HG03066 (cell line): Measurements from ENCODE around the gene DLL3.

ENCODE experiments used
- ATAC-seq: cut with Tn5 transposase; IDR thresholded peaks from one replicate; pipeline ENCODE4 v1.9.1; 2021; ENCODE audit warnings: low read depth; ENCODE audit not compliant: unreplicated experiment

The DLL3 gene

DNA sequence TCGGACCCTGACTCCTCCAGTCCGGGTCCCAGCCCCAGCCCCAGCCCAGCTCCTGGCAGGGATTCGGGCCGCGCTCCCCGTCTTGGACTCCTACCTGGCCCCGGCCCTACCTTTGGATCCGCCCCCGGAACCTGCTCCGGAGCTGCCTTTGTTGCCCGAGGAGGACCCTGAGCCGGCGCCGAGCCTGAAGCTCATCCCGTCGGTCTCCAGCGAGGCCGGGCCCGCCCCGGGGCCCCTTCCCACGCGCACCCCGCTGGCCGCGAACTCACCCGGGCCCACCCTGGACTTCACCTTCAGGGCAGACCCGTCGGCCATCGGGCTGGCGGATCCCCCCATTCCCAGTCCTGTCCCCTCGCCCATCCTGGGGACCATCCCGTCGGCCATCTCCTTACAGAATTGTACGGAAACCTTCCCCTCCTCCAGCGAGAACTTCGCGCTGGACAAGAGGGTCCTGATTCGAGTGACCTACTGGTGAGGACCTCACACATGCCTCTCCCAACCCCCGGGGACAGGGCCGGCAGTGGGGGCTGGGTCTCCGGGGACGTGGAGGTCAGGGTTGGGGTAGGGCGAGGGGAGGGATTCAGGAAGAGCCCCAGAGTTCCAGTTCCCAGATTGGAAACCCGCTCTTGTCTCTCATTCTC is 16.9 kb downstream of the DLL3 start:
- no peak for ATAC-seq

DNA sequence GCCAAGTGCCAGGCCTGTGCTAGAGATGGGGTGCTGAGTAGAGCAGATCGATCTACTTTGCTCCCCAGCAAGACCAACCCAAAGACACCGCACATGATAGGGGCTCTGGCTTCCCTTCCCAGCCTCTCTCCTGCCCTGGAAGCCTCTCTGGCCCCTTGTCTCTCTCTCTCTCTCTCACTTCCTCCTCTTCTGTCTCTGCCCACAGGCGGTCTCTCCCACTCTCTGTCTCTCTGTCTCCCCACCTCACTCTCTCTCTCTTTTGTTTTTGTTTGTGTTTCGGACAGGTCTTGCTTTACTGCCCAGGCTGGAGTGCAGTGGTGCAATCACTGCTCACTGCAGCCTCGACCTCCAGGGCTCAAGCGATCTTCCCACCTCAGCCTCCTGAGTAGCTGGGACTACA is 17.5 kb downstream of the DLL3 start:
- ATAC-seq: no peak

DNA sequence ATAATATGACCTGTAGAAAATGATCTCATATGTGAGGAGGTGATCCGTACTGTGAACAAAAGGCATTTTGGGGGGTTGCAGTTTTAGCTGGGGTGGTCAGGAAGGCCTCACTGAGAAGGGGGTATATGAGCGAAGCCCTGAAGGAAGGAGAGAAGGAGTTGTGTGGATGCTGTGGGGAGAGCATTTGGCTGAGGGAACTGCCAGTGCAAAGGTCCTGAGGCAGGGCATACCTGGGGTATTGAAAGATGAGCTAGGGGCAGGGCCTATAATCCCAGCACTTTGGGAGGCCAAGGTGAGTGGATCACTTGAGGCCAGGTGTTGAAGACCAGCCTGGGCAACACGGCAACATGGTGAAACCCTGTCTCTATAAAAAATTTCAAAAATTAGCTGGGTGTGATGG is 18.7 kb downstream of the DLL3 start:
- ATAC-seq: no peak

DNA sequence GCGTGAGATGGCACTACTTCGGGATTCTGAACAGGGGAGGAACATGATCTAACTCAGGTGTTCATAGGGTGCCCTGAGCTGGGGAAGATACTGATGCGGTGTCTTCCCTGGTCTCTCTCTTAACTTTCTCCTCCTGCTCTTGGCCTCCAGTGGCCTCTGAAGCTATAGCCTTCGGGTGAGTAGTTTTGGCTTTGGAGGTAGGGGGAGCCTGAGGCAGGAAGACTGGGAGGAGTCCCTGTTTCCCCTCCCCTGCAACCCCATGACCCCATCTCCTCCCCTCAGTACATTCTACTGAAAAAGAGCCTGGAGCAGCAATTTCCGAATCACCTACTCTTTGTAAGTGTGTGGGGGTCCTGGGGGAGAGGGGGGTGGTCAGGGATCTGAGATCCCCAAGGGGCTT is 19.7 kb downstream of the DLL3 start:
- no peak for ATAC-seq

DNA sequence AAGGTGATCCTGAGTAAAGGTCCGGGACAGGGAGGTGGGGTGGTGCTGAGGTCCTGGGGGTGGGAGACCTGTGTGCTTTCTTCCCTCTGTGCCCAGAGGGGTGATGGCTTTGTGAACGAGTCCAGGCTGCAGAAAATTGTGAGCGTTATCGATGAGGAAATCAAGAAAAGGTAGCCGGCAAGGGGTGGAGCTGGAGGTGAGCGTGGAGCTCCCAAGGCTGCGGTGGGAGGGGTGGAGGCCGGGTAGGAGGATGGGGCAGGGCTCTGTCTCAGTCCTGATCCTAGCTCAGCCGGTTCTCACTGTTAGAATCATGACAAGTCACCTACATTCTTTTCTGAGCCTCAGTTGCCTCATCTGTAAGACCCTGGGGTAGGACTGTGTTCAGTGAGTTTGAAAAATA is 20.2 kb downstream of the DLL3 start:
- ATAC-seq: no peak

DNA sequence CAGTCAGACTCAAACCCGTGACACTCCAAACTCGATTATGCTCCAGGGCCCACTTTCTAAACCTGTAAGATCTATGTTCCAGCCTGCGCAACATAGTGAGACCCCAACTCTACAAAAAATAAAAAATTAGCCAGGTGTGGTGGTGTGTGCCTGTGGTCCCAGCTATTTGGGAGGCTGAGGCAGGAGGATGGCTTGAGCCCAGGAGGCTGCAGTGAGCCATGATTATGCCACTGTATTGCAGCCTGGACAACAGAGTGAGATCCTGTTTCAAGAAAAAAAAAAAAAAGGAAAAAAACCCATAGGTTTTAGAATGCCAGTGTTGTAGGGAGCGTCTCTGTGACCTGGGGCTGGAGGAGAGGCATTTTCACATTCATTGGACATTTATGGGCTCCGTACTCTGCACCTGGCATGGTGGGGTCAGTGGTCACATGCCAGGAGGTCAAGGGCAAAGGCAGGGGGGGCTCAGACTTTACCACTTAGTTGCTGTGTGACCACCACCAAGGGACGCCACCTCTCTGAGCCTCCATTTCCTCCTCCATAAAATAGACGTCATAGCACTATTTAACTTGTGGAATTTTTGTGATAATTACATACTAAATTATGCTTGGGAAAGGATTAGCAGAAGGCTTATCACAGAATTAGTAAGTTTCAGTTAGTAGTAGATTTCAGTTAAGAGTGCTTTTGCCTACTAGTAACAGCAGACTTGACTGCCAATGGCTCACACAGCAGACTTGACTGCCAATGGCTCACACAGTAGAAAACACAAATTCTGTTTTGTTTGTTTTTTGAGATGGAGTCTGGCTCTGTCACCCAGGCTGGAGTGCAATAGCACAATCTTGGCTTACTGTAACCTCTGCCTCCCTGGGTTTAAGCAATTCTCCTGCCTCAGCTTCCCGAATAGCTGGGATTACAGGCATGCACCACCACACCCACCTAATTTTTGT is 22.1 kb downstream of the DLL3 start:
- no peak for ATAC-seq

DNA sequence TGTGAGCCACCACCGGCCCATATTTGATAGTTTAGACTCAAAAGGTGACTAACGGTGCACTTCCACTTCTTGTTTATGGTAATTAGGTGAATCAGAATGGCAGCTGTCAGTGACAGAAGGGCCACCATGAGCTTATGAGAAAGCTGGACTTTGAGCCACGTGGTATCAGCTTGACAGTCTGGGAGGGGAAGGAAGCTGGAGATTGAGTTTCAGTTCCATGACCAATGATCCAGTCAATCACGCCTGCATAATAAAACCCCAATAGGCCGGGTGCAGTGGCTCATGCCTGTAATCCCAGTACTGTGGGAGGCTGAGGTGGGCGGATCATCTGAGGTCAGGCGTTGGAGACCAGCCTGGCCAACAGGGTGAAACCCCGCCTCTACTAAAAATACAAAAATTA is 25.7 kb downstream of the DLL3 start:
- no peak for ATAC-seq

DNA sequence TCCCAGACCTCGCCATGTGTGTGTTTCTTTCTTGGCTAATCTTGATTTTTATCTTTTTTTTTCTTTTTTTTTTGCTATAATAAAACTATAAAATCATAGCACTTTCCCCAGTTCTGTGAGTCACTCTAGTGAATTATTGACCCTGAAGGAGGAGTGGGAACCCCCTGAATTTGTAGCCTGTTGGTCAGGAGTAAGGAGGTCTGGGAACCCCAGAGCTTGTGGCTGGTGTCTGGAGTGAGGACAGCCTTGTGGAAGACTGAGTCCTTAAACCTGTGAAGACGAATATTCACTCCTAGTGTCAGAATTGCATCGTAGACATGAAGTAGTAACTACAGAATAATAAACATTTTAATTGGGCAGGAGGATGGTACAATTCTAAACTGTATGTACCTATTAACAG is 26.5 kb downstream of the DLL3 start:
- no peak for ATAC-seq

DNA sequence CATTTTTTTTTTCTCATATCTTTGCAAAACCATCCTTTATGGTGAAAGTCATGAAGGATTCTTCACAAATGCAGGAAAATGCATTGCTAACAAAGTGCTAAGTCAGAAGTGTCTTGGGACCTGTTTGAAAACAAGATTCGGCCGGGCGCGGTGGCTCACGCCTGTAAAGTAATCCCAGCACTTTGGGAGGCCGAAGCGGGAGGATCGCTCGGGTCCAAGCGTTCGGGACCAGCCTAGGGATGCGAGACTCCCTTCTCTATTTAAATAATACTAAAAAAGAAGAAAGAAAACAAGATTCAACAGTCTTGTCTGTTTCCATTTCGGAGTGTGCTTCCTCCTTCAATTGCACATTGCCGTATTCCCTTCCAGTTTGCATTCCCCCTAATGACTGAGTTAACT is 33.1 kb downstream of the DLL3 start:
- ATAC-seq: no peak

DNA sequence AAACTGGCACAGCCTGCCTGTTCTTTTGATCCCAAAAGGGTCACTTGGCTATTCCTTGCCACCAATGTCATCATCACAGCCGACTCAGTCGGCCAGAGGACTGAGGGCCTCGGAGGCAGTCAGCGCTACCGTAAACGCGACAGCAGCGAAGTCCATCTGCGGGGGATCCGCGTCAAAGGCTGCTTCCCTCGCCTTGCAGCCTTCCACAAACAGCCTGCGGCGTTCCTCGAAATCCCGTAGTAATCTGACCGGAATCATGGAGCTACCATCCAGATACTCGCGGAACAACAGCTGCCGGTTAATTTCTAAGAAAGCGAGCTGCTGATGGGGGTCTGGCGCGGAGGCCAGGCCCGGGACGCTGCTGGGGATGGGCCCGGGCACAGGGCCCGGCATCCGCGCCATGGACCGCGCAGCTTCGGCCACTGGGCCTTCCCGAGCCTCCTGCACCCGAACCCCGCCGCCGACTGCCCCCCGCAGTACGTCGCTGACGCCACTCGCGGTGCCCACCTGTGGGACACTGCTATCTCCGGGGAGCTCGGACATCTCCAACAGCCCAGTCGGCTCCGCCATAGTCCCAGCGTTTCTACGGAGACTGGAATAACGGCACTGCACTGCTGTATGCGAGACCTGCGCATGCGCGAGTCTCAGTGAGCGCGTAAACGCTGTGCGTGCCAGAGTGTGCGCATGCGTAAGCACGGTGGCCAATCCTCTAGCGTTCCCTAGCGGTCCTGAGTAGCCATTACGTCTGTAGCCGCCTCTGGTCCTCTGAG is 33.7 kb downstream of the DLL3 start, which contains the start of gene EID2B:
Gene EID2B, minus strand, starts transcription at position 620 of the 770 bp plus-strand sequence. Its CDS starts 50 bp downstream, at position 570.
- ATAC-seq: peak; percentile 81

DNA sequence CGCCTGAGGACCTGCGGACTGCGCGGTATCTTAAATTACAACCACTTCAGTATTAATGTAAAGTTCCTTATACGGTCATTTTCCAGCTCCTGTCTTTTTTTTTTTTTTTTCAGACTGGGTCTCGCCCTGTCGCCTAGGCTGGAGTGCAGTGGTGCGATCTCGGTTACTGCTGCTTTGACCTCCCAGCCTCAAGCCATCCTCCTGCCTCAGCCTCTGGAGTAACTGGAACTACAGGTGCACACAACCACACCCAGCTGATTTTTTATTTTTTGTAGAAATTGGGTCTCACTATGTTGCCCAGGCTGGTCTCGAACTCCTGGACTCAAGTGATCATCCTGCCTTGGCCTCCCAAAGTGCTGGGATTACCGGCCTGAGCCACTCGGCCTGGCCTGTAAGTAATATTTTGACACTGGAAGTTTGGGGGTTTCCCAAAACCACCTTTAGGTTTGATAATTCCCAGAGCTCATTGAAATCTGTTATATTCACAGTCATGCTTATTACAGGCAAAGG is 34.3 kb downstream of the DLL3 start:
- no peak for ATAC-seq

DNA sequence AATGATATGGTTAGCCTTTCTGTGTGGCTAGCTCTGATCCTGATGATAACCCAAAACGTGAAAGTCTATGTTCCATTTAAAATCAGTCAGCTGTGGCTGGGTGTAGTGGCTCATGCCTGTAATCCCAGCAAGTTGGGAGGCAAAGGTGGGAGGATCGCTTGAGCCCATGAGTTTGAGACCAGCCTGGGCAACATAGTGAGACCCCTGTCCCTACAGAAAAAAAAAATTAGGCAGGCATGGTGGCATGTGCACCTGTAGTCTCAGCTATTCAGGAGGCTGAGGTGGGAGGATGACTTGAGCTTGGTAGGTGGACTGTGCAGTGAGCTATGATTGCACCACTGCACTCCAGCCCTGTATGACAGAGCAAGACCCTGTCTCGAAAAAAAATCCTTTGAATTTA is 35.0 kb downstream of the DLL3 start:
- no peak for ATAC-seq

DNA sequence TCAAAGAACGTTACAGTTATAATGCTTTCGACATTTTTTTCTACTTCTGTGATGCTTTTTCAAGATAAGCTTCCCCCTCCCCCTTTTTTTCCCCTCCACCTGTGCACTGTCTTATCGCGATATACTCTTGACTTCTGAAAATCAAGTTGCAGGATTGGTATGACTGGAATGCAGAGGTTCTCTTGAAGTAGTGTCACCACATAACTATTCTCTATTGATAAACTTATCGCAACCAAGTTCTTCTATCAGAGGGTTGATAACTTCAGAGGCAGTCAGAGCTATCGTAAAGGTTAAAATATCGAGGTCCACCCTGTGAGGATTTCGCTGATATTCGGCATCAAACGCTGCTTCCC is 40.4 kb downstream of the DLL3 start:
- no peak for ATAC-seq

DNA sequence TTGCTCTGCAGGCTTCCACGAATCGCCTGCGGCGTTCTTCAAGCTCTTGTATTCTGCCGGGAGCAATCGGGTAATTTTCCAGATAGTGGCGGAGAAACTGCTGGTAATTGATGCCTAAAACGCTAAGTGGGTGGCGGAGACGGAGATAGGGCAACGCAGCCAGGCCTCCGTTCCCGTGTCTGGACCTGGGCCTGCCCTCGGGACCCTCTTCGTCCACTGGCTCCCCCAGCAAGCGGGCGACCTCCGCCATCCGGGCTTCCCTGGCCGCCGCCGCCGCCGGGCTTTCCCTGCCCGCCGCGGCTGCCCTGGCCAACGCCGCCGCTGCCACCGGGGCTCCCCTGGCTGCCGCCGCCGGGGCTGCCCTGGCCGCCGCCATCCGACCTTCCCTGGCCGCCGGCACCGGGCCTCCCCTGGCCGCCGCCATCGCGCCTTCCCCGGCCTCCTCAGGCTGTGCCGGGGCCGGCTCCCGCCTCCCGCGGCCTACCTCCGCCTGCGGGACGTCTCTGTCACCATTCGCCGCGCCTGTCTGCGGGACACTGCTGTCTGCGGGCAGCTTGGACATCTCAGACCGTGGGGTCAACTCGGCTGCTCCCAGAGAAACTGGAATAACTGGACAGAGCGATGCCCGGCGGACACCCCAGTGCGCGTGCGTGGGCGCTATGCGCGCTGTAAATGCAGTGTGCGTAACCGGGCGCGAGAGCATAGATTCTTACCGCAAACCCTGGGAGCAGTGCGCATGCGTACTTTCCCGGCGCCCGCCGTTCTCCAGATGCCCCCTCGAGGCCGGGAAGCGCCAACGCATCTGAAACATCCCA is 41.0 kb downstream of the DLL3 start, which contains the start of gene EID2:
Gene EID2, minus strand, starts transcription at position 644 of the 815 bp plus-strand sequence. Its CDS starts 82 bp downstream, at position 562.
- ATAC-seq: peak; percentile 78

DNA sequence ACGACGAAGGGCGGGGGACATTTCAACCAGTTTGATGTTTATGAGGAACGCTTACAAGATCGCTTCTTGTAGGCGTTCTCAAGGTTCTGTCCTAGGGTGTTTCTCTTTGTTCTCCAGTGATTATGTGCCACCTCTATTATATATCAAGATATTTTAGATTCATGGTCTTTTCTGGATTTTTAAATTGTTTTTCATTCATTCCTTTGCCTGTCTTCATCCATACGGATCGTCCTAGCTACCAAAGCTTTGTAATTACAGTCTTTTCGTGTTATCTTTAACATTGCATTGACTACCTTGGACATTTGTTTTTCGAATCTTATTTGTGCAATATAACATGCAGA is 41.6 kb downstream of the DLL3 start:
- ATAC-seq: no peak

DNA sequence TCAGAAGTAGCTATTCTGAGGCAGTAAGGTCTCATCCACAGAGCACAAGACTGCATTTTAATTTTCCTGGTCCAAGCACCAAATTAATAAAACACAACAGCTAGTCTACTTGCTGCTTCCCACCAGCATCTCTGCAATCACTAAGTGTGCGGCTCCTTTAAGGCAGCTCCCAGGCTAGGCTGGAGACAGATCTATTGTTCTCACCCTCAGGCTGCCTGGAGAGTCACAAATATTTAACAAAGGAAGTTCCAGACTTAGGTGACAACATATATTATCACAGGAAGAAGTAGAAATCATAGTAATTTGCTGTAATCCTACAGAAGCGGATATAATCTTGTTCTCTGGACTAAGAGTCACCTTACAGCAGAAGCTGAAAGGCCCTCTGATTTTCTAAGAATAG is 43.5 kb downstream of the DLL3 start:
- ATAC-seq: no peak

DNA sequence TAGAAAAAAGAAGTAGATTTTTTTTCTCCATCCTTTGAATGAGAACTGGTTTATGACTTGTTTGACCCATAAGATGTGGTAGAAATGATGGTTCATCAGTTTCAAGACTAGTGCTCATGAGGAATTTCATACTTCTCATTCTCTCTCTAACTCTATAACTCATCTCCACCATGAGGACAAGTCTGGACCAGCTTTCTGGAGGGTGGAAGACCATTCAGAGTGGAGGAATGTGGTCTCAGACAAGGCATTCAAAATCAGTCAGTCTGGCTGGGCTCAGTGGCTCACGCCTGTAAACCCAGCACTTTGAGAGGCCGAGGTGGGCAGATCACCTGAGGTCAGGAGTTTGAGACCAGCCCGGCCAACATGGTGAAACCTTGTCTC is 44.7 kb downstream of the DLL3 start:
- ATAC-seq: no peak

DNA sequence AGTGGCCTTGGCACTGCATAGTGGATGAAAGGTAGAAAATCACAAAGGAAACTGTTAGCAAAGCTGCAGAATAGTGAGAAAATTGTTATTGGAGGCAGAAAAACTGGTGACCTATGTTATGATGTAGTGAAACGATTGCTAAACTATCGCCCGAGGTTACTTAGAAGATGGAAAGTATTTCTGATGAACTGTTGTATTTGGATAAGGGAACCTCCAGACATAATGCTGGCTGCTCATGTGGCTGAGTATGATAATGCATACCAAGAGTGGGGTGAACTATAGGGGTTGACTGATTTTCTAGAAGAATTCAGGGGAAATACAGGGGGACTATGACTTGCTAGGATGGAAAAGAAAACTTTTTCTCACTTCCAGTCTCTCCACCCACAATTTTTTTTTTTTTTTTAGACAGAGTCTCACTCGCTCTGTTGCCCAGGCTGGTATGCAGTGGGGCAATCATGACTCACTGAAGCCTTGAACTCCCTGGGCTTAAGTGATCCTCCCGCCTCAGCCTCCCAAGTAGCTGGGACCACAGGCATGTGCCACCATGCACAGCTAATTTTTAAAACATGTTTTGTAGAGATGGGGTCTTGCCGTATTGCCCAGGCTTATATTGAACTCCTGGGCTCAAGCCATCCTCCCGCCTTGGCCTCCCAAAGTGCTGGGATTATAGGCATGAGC is 45.6 kb downstream of the DLL3 start:
- no peak for ATAC-seq

DNA sequence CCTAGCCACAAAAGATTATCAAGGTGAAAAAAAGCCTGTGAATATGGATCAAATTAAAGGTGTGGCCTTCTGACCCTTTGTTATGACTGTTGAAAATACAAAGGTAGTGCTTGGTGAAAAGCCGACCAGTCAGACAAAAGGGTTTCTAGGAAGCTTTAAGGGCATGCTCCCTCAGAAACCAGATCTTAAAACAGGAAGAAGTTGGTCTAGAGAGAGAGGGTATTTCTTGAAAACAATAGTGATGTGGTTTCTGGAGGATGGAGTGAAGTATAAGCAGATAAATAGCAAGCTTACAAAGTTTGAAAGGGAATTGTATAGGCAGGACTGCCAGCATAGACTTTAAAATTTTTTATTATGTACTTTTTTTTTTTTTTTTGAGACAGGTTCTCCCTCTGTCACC is 46.2 kb downstream of the DLL3 start:
- ATAC-seq: no peak

DNA sequence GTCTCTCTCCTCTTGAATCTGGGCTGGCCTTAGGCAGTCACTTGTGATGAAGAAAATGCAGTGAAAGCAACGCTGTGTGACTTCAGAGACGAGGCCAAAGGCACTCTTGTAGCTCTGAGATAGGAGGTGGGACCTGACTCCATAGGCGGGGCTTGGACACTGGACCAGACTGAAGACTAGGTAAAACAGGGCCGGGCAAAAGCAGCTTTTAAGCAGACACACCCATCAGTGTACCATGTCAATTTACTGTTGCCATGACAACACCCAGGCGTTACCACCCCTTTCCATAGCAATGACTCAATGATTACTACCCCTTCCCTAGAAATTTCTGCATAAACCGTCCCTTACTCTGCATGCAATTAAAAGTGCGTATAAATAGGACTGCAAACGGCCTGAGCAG is 47.9 kb downstream of the DLL3 start:
- ATAC-seq: no peak
